Dendritic cell treated with granulocyte-macrophage colony-stimulating factor and Interleukin-4, amounts not matched to agents 40 ng/mL and 50 ng/mL, for 4 days (primary cell): ENCODE measurements around the gene CDKN3.

Experiments
- H3K27ac Mint-ChIP-seq: one replicate; pipeline ENCODE4 v1.8.0; 2022; ENCODE audit warnings: mild to moderate bottlenecking, mixed read lengths
- H3K27me3 Mint-ChIP-seq: one replicate; pipeline ENCODE4 v1.8.0; 2022; ENCODE audit warnings: mild to moderate bottlenecking, mixed read lengths
- H3K36me3 Mint-ChIP-seq: one replicate; pipeline ENCODE4 v1.8.0; 2022; ENCODE audit warnings: low read depth, mixed read lengths
- H3K4me1 Mint-ChIP-seq: one replicate; pipeline ENCODE4 v1.8.0; 2022; ENCODE audit warnings: low read depth, mixed read lengths
- H3K4me3 Mint-ChIP-seq: one replicate; pipeline ENCODE4 v1.8.0; 2022; ENCODE audit warnings: mild to moderate bottlenecking, moderate library complexity, mixed read lengths
- H3K9me3 Mint-ChIP-seq: one replicate; pipeline ENCODE4 v1.8.0; 2022; ENCODE audit warnings: mixed read lengths
- intact Hi-C: fragments of 100-400 bp; cut with micrococcal nuclease; formaldehyde crosslinking; loops from one replicate; pipeline ENCODE4 v1.15.0; 2022

Gene CDKN3

GRCh38 chr14:54396493-54397335, at the start of gene CDKN3:
Gene CDKN3, plus strand, starts transcription at chr14:54397007. Its CDS starts 62 bp downstream, at chr14:54397069.
- intact Hi-C loops: loop anchor here (2.0 kb wide), 2 partner anchors 44 to 92 kb away; partner anchors contain the start of genes CNIH1 and GMFB
- Mint-ChIP-seq H3K4me3 (peak within 1 kb of the TSS; percentile 87), H3K4me1 (peaks cover 19% of the 10 kb centered on the region), H3K9me3 (no peaks in the 10 kb centered on the region), H3K27ac (peak within 1 kb of the TSS; percentile 73), H3K27me3 (no peaks in the 10 kb centered on the region), H3K36me3 (peaks cover 8% of the 10 kb centered on the region)

- Mint-ChIP-seq H3K27me3 (peaks cover 9% of the 10 kb centered on the region), H3K4me3 (no peak overlapping the region), H3K4me1 (peaks cover 5% of the 10 kb centered on the region), H3K9me3 (no peaks in the 10 kb centered on the region), H3K36me3 (no peaks in the 10 kb centered on the region), H3K27ac (no peak overlapping the region)
- intact Hi-C loops: no loop called here
Measured at GRCh38 chr14:54347044-54347443, 49.8 kb upstream of the CDKN3 start.

- Mint-ChIP-seq H3K27ac (no peak overlapping the region), H3K36me3 (no peaks in the 10 kb centered on the region)
Measured at GRCh38 chr14:54348001-54348611, 48.7 kb upstream of the CDKN3 start.

GRCh38 chr14:54348923-54349620, 47.7 kb upstream of the CDKN3 start:
- H3K4me1 Mint-ChIP-seq: peaks cover 18% of the 10 kb centered on the region

More at GRCh38 chr14:54348001-54348611, 48.7 kb upstream of the CDKN3 start:
- intact Hi-C loops: loop anchor here (1.0 kb wide), 1 partner anchor 1052 kb away; no protein-coding TSS in a partner anchor
- Mint-ChIP-seq H3K4me3 (no peak overlapping the region), H3K4me1 (peaks cover 8% of the 10 kb centered on the region), H3K27me3 (peaks cover 9% of the 10 kb centered on the region), H3K9me3 (no peaks in the 10 kb centered on the region)

GRCh38 chr14:54349713-54350112, 47.1 kb upstream of the CDKN3 start:
- H3K9me3 Mint-ChIP-seq: no peaks in the 10 kb centered on the region
- peaks cover 24% of the 10 kb centered on the region for H3K4me1 Mint-ChIP-seq
- no peak overlapping the region for H3K27ac Mint-ChIP-seq
- no peaks in the 10 kb centered on the region for H3K36me3 Mint-ChIP-seq
- intact Hi-C loops: no loop called here
- H3K27me3 Mint-ChIP-seq: peaks cover 9% of the 10 kb centered on the region
- no peak overlapping the region for H3K4me3 Mint-ChIP-seq

More at GRCh38 chr14:54348923-54349620, 47.7 kb upstream of the CDKN3 start:
- H3K36me3 Mint-ChIP-seq: no peaks in the 10 kb centered on the region
- intact Hi-C loops: loop anchor here (1.0 kb wide), 1 partner anchor 1053 kb away; no protein-coding TSS in a partner anchor
- no peak overlapping the region for H3K4me3 Mint-ChIP-seq
- H3K27ac Mint-ChIP-seq: no peak overlapping the region
- H3K9me3 Mint-ChIP-seq: no peaks in the 10 kb centered on the region
- peaks cover 9% of the 10 kb centered on the region for H3K27me3 Mint-ChIP-seq

GRCh38 chr14:54350203-54350602, 46.6 kb upstream of the CDKN3 start:
- no peak overlapping the region for H3K4me3 Mint-ChIP-seq
- H3K9me3 Mint-ChIP-seq: no peaks in the 10 kb centered on the region
- H3K36me3 Mint-ChIP-seq: no peaks in the 10 kb centered on the region

GRCh38 chr14:54353266-54353665, 43.5 kb upstream of the CDKN3 start:
- peaks cover 30% of the 10 kb centered on the region for H3K4me1 Mint-ChIP-seq
- H3K27ac Mint-ChIP-seq: no peak overlapping the region
- intact Hi-C loops: no loop called here
- H3K9me3 Mint-ChIP-seq: no peaks in the 10 kb centered on the region
- H3K27me3 Mint-ChIP-seq: peaks cover 9% of the 10 kb centered on the region
- H3K36me3 Mint-ChIP-seq: no peaks in the 10 kb centered on the region
- H3K4me3 Mint-ChIP-seq: no peak overlapping the region

More at GRCh38 chr14:54350203-54350602, 46.6 kb upstream of the CDKN3 start:
- Mint-ChIP-seq H3K27me3 (peaks cover 9% of the 10 kb centered on the region), H3K4me1 (peaks cover 29% of the 10 kb centered on the region), H3K27ac (no peak overlapping the region)
- intact Hi-C loops: no loop called here

- peaks cover 30% of the 10 kb centered on the region for H3K4me1 Mint-ChIP-seq
- intact Hi-C loops: no loop called here
Measured at GRCh38 chr14:54353694-54354093, 43.1 kb upstream of the CDKN3 start.

GRCh38 chr14:54354096-54354495, 42.7 kb upstream of the CDKN3 start:
- Mint-ChIP-seq H3K27me3 (peaks cover 3% of the 10 kb centered on the region), H3K9me3 (no peaks in the 10 kb centered on the region), H3K27ac (no peak overlapping the region), H3K4me1 (peaks cover 29% of the 10 kb centered on the region), H3K4me3 (no peak overlapping the region), H3K36me3 (no peaks in the 10 kb centered on the region)
- intact Hi-C loops: no loop called here

More at GRCh38 chr14:54353694-54354093, 43.1 kb upstream of the CDKN3 start:
- Mint-ChIP-seq H3K27me3 (peaks cover 6% of the 10 kb centered on the region), H3K9me3 (no peaks in the 10 kb centered on the region), H3K36me3 (no peaks in the 10 kb centered on the region), H3K27ac (no peak overlapping the region), H3K4me3 (no peak overlapping the region)

- H3K27me3 Mint-ChIP-seq: no peaks in the 10 kb centered on the region
- H3K27ac Mint-ChIP-seq: no peak overlapping the region
- H3K9me3 Mint-ChIP-seq: no peaks in the 10 kb centered on the region
- intact Hi-C loops: no loop called here
- peaks cover 26% of the 10 kb centered on the region for H3K4me1 Mint-ChIP-seq
- H3K4me3 Mint-ChIP-seq: no peak overlapping the region
- H3K36me3 Mint-ChIP-seq: no peaks in the 10 kb centered on the region
Measured at GRCh38 chr14:54354968-54355641, 41.7 kb upstream of the CDKN3 start.

- H3K27me3 Mint-ChIP-seq: no peaks in the 10 kb centered on the region
- intact Hi-C loops: no loop called here
- peaks cover 26% of the 10 kb centered on the region for H3K4me1 Mint-ChIP-seq
- no peak overlapping the region for H3K27ac Mint-ChIP-seq
- H3K4me3 Mint-ChIP-seq: no peak overlapping the region
- H3K9me3 Mint-ChIP-seq: no peaks in the 10 kb centered on the region
- H3K36me3 Mint-ChIP-seq: no peaks in the 10 kb centered on the region
Measured at GRCh38 chr14:54355698-54356097, 41.1 kb upstream of the CDKN3 start.

GRCh38 chr14:54356172-54356571, 40.6 kb upstream of the CDKN3 start:
- H3K4me1 Mint-ChIP-seq: peaks cover 26% of the 10 kb centered on the region
- no peaks in the 10 kb centered on the region for H3K27me3 Mint-ChIP-seq
- intact Hi-C loops: no loop called here

GRCh38 chr14:54360667-54361066, 36.1 kb upstream of the CDKN3 start:
- intact Hi-C loops: no loop called here
- H3K27me3 Mint-ChIP-seq: no peaks in the 10 kb centered on the region
- H3K4me1 Mint-ChIP-seq: peaks cover 7% of the 10 kb centered on the region
- no peak overlapping the region for H3K27ac Mint-ChIP-seq
- H3K4me3 Mint-ChIP-seq: no peak overlapping the region
- no peaks in the 10 kb centered on the region for H3K9me3 Mint-ChIP-seq
- no peaks in the 10 kb centered on the region for H3K36me3 Mint-ChIP-seq

More at GRCh38 chr14:54356172-54356571, 40.6 kb upstream of the CDKN3 start:
- H3K36me3 Mint-ChIP-seq: no peaks in the 10 kb centered on the region
- H3K4me3 Mint-ChIP-seq: no peak overlapping the region
- no peak overlapping the region for H3K27ac Mint-ChIP-seq
- no peaks in the 10 kb centered on the region for H3K9me3 Mint-ChIP-seq
